Lung (tissue), 12 donors: Measurements from ENCODE around the gene GUCY1A2. TPM values are rescaled to one million over a fixed set of nuclear protein-coding genes. Genes with fewer than 3 reads are reported as not detected.
A peak's percentile ranks its signal among the peaks of the same experiment; 100 is the strongest.

Experiments
- ATAC-seq: fragments of 200-7000 bp; cut with Tn5 transposase; one replicate; pipeline ENCODE4 v1.9.1; 2020; ENCODE audit warnings: moderate number of reproducible peaks; ENCODE audit not compliant: insufficient read depth, low FRiP score
- DNase-seq, 3 donors: peaks; one replicate each; pipeline ENCODE4 v3.0.0-alpha.2; 2013 to 2017
- H3K27ac ChIP-seq, 2 donors: one replicate each; pipeline ENCODE4 v1.5.1; 2013; ENCODE audit warnings: mild to moderate bottlenecking in 2 of 2, moderate library complexity in 2 of 2, control low read depth in 1 of 2, inconsistent platforms in 1 of 2, low read depth in 1 of 2, low read length in 1 of 2
- H3K27me3 ChIP-seq, 3 donors: one replicate each; pipeline ENCODE4 v1.5.1; 2013; ENCODE audit warnings: low read length in 2 of 3; ENCODE audit not compliant: control insufficient read depth in 3 of 3, insufficient read depth in 3 of 3
- H3K36me3 ChIP-seq, 4 donors: one replicate each; pipeline ENCODE4 v1.5.1; 2013; ENCODE audit warnings: low read length in 4 of 4, mild to moderate bottlenecking in 1 of 4, moderate library complexity in 1 of 4; ENCODE audit not compliant: control insufficient read depth in 4 of 4, insufficient read depth in 4 of 4
- H3K4me1 ChIP-seq, 5 donors: one replicate each; pipeline ENCODE4 v1.5.1; 2013; ENCODE audit warnings: low read length in 5 of 5, mild to moderate bottlenecking in 2 of 5, moderate library complexity in 1 of 5; ENCODE audit not compliant: control insufficient read depth in 5 of 5, insufficient read depth in 5 of 5
- H3K4me3 ChIP-seq: one replicate; pipeline ENCODE4 v1.5.1; 2013; ENCODE audit warnings: mild to moderate bottlenecking, control low read depth, moderate library complexity
- H3K9ac ChIP-seq, 2 donors: one replicate each; pipeline ENCODE4 v1.5.1; 2013; ENCODE audit warnings: low read length in 2 of 2, control low read depth in 1 of 2; ENCODE audit not compliant: insufficient read depth in 1 of 2
- H3K9me3 ChIP-seq, 4 donors: one replicate each; pipeline ENCODE4 v1.5.1; 2013; ENCODE audit warnings: low read length in 3 of 4, mild to moderate bottlenecking in 1 of 4, moderate library complexity in 1 of 4; ENCODE audit not compliant: control insufficient read depth in 4 of 4, insufficient read depth in 3 of 4
- WGBS, 2 donors: extraction: QIAGEN DNeasy Blood & Tissue Kit; methylation state at CpG; one replicate each; pipeline ENCODE4 v1.1.7; 2013; 5-methylcytosine and 5-hydroxymethylcytosine counted together
- polyA plus RNA-seq, 2 donors: library from polyadenylated mRNA; stranded (reverse); fragments of 200-250 nt; gene quantifications; one replicate each; pipeline ENCODE4 v1.2.1, GENCODE V29; 2013
- total RNA-seq, 2 donors: library from RNA; depleted of rRNA in 1 of 2; stranded (reverse); fragments of >200 nt in 1 of 2; gene quantifications; one replicate each; pipeline ENCODE4 v1.2.1, GENCODE V29; 2014 to 2021
- TF ChIP-seq, protein P1 (sequence below): IDR thresholded peaks from 2 replicates; pipeline ENCODE4 v1.5.1; 2012; ENCODE audit warnings: mild to moderate bottlenecking; ENCODE audit errors: control extremely low read depth, extremely low read depth
- donor health status: control.
- donor health status: control.
- donor health status: Bipolar disorder and iron deficiency.
- donor health status: healthy.
- donor health status: DM: yes; HTN: yes; CAD: no.

Gene GUCY1A2
- total and polyA plus RNA-seq, 4 donors = 1.3 to 55.2 (median 5.7) TPM

DNA sequence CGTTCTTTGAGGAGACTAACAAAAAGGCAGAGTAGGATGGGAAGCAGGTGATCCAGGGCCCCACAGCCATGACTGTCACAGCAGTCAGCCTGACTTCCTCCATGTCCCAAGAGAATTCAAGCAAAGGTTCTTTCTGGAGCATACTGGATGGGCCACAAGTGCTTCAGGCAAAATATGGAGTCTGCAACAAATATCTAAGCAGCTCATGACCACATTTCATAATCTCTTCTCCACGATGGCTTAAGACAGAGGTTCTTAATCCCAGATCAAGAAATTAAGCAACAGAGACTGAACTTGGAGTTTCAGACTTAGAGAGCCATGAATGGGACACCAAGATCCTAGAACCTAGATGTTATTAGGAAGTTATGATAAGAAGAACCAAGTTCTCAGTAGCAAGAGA is 31.6 kb downstream of the GUCY1A2 start:
- 79 to 83% methylated on average over 2 of the region's 2 CpGs for WGBS, 2 donors
- no peaks in the 10 kb centered on the region for H3K27me3 ChIP-seq
- no peaks in the 10 kb centered on the region for H3K36me3 ChIP-seq
- peaks cover 0 to 74% (median 19%) of the 10 kb centered on the region in 5 donors for H3K4me1 ChIP-seq
- H3K4me3 ChIP-seq = no peak overlapping the region
- H3K9ac ChIP-seq = no peak overlapping the region
- ATAC-seq = no peak
- DNase-seq = no peak
- H3K9me3 ChIP-seq = no peaks in the 10 kb centered on the region
- TF ChIP-seq, protein P1, sequence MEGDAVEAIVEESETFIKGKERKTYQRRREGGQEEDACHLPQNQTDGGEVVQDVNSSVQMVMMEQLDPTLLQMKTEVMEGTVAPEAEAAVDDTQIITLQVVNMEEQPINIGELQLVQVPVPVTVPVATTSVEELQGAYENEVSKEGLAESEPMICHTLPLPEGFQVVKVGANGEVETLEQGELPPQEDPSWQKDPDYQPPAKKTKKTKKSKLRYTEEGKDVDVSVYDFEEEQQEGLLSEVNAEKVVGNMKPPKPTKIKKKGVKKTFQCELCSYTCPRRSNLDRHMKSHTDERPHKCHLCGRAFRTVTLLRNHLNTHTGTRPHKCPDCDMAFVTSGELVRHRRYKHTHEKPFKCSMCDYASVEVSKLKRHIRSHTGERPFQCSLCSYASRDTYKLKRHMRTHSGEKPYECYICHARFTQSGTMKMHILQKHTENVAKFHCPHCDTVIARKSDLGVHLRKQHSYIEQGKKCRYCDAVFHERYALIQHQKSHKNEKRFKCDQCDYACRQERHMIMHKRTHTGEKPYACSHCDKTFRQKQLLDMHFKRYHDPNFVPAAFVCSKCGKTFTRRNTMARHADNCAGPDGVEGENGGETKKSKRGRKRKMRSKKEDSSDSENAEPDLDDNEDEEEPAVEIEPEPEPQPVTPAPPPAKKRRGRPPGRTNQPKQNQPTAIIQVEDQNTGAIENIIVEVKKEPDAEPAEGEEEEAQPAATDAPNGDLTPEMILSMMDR = no peak
- no peak overlapping the region for H3K27ac ChIP-seq

DNA sequence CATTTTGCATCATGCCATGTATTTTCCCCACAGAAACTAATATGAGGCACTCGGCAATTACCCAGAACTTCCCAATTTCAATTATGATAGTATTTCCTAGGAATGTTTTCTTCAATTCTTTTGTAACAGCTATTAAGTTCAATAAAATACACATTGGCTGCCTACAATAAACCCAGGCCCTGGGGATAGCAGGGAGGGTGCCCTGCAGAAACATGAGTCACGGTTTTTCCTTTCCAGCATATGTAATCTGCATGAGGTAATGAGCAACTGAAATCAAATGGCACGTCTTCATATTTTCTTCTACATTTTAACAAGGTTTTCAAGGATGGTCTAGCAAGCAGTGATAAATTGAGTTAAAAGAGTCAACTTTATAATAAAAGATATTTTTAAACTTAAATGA is 32.0 kb downstream of the GUCY1A2 start:
- DNase-seq (no peak), ATAC-seq (no peak)
- no peaks in the 10 kb centered on the region for H3K27me3 ChIP-seq
- peaks cover 0 to 74% (median 16%) of the 10 kb centered on the region in 5 donors for H3K4me1 ChIP-seq
- no peaks in the 10 kb centered on the region for H3K9me3 ChIP-seq
- TF ChIP-seq, protein P1 = no peak
- H3K4me3 ChIP-seq = no peak overlapping the region
- no peak overlapping the region for H3K27ac ChIP-seq
- no peaks in the 10 kb centered on the region for H3K36me3 ChIP-seq
- 83 to 85% methylated on average over 3 of the region's 3 CpGs for WGBS, 2 donors
- H3K9ac ChIP-seq = no peak overlapping the region

DNA sequence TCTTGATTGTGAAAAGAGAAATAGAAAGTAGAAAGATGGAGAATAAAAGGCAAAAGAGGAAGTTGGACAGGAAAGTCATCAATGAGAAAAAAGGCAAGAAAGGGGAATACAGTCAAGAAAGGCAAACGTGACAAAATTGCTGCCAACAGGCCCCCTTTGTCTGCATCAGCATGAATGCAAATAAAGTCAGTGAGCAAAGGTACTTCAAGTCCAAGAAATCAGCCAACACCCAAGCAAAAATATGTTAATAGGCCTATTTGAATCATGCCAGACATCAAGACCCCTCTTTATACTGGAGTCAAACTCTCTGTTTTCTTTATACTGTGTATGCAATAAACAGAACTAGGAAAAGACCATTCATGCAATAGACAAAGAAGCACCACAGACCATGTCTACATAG is 34.3 kb downstream of the GUCY1A2 start:
- 10 to 12% methylated on average over 1 of the region's 1 CpG for WGBS, 2 donors
- H3K9ac ChIP-seq = peak overlapping the region in 1 of 2 donors; percentile 8
- DNase-seq (no peak), ATAC-seq (no peak)
- H3K27ac ChIP-seq = no peak overlapping the region
- H3K4me1 ChIP-seq = peaks cover 0 to 61% (median 0%) of the 10 kb centered on the region in 5 donors
- no peak overlapping the region for H3K4me3 ChIP-seq
- H3K27me3 ChIP-seq = no peaks in the 10 kb centered on the region
- TF ChIP-seq, protein P1 = no peak
- no peaks in the 10 kb centered on the region for H3K9me3 ChIP-seq
- no peaks in the 10 kb centered on the region for H3K36me3 ChIP-seq

DNA sequence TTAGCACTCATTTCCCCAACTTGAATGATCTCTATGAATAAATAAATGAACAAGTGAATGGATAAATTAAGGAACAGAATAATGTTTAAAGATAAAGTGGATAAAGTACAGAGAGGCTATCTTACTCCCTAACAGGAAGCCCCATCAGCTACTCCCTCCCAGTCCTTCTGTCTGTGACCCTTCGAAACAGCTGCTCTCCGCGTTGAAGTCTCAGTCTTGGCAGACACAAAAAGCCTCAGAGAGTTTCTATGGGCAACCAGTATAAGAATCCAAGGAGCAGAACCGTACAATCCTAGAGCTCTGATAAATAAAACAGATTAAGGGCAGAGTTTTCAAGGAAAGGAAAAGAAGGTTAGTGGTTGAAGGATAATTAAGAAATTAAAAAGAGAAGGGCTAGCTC is 35.0 kb downstream of the GUCY1A2 start:
- Histone ChIP-seq H3K4me1 (peaks cover 0 to 54% (median 0%) of the 10 kb centered on the region in 5 donors), H3K36me3 (peaks cover 0 to 1% (median 0%) of the 10 kb centered on the region in 4 donors), H3K4me3 (no peak overlapping the region), H3K9me3 (no peaks in the 10 kb centered on the region), H3K27ac (no peak overlapping the region), H3K27me3 (no peaks in the 10 kb centered on the region), H3K9ac (no peak overlapping the region)
- TF ChIP-seq, protein P1 = no peak
- peak; percentile 79 to 91 (median 89) for DNase-seq
- 62 to 78% methylated on average over 4 of the region's 4 CpGs for WGBS, 2 donors
- ATAC-seq = no peak
